ENCODE data around the gene STXBP6.

Gene STXBP6

GRCh38 chr14:24851837-24852236 is 198.1 kb downstream of the STXBP6 start:
- DNase-seq (ENCODE audit: insufficient read length) (no peak), FAIRE-seq (no peak)
- TF ChIP-seq TAF1 (IDR thresholded peaks at IDR 0.05; ENCODE audit: borderline replicate concordance, low read depth, low read length) (no peak), POLR2AphosphoS5 (IDR thresholded peaks at IDR 0.05; ENCODE audit: low read depth, low read length) (no peak), POLR2A (IDR thresholded peaks at IDR 0.05; ENCODE audit: low read depth, low read length) (no peak)

GRCh38 chr14:24851406-24851805 is 198.5 kb downstream of the STXBP6 start:
- DNase-seq (ENCODE audit: insufficient read length): no peak
- no peak for TF ChIP-seq TAF1 (IDR thresholded peaks at IDR 0.05; ENCODE audit: borderline replicate concordance, low read depth, low read length)
- no peak for TF ChIP-seq POLR2A (IDR thresholded peaks at IDR 0.05; ENCODE audit: low read depth, low read length)
- no peak for TF ChIP-seq POLR2AphosphoS5 (IDR thresholded peaks at IDR 0.05; ENCODE audit: low read depth, low read length)
- FAIRE-seq: no peak

GRCh38 chr14:24850072-24850471 is 199.9 kb downstream of the STXBP6 start:
- FAIRE-seq (no peak), DNase-seq (ENCODE audit: insufficient read length) (no peak)
- TF ChIP-seq POLR2AphosphoS5 (IDR thresholded peaks at IDR 0.05; ENCODE audit: low read depth, low read length) (no peak), TAF1 (IDR thresholded peaks at IDR 0.05; ENCODE audit: borderline replicate concordance, low read depth, low read length) (no peak), POLR2A (IDR thresholded peaks at IDR 0.05; ENCODE audit: low read depth, low read length) (no peak)

- FAIRE-seq (no peak), DNase-seq (ENCODE audit: insufficient read length) (no peak)
- TF ChIP-seq POLR2AphosphoS5 (IDR thresholded peaks at IDR 0.05; ENCODE audit: low read depth, low read length) (no peak), POLR2A (IDR thresholded peaks at IDR 0.05; ENCODE audit: low read depth, low read length) (no peak), TAF1 (IDR thresholded peaks at IDR 0.05; ENCODE audit: borderline replicate concordance, low read depth, low read length) (no peak)
These were observed 200.5 kb downstream of the STXBP6 start for GRCh38 chr14:24849471-24849870.

GRCh38 chr14:24848102-24848790 is 201.7 kb downstream of the STXBP6 start:
- FAIRE-seq: no peak
- TF ChIP-seq POLR2A (IDR thresholded peaks at IDR 0.05; ENCODE audit: low read depth, low read length): no peak
- no peak for TF ChIP-seq POLR2AphosphoS5 (IDR thresholded peaks at IDR 0.05; ENCODE audit: low read depth, low read length)
- no peak for TF ChIP-seq TAF1 (IDR thresholded peaks at IDR 0.05; ENCODE audit: borderline replicate concordance, low read depth, low read length)
- DNase-seq (ENCODE audit: insufficient read length): no peak

GRCh38 chr14:24847568-24848095 is 202.3 kb downstream of the STXBP6 start:
- FAIRE-seq (no peak), DNase-seq (ENCODE audit: insufficient read length) (no peak)
- TF ChIP-seq POLR2AphosphoS5 (IDR thresholded peaks at IDR 0.05; ENCODE audit: low read depth, low read length) (no peak), TAF1 (IDR thresholded peaks at IDR 0.05; ENCODE audit: borderline replicate concordance, low read depth, low read length) (no peak)

GRCh38 chr14:24846261-24846660 is 203.7 kb downstream of the STXBP6 start:
- TF ChIP-seq TAF1 (IDR thresholded peaks at IDR 0.05; ENCODE audit: borderline replicate concordance, low read depth, low read length): no peak
- no peak for TF ChIP-seq POLR2A (IDR thresholded peaks at IDR 0.05; ENCODE audit: low read depth, low read length)
- no peak for TF ChIP-seq POLR2AphosphoS5 (IDR thresholded peaks at IDR 0.05; ENCODE audit: low read depth, low read length)
- DNase-seq (ENCODE audit: insufficient read length): no peak
- FAIRE-seq: no peak

- TF ChIP-seq POLR2A (IDR thresholded peaks at IDR 0.05; ENCODE audit: low read depth, low read length) (no peak), POLR2AphosphoS5 (IDR thresholded peaks at IDR 0.05; ENCODE audit: low read depth, low read length) (no peak), TAF1 (IDR thresholded peaks at IDR 0.05; ENCODE audit: borderline replicate concordance, low read depth, low read length) (no peak)
- FAIRE-seq: no peak
- no peak for DNase-seq (ENCODE audit: insufficient read length)
These were observed 204.1 kb downstream of the STXBP6 start for GRCh38 chr14:24845851-24846250.

GRCh38 chr14:24844011-24844410 is 205.9 kb downstream of the STXBP6 start:
- no peak for TF ChIP-seq POLR2AphosphoS5 (IDR thresholded peaks at IDR 0.05; ENCODE audit: low read depth, low read length)
- no peak for TF ChIP-seq POLR2A (IDR thresholded peaks at IDR 0.05; ENCODE audit: low read depth, low read length)
- no peak for TF ChIP-seq TAF1 (IDR thresholded peaks at IDR 0.05; ENCODE audit: borderline replicate concordance, low read depth, low read length)
- FAIRE-seq (no peak), DNase-seq (ENCODE audit: insufficient read length) (no peak)

GRCh38 chr14:24843494-24843893 is 206.5 kb downstream of the STXBP6 start:
- DNase-seq (ENCODE audit: insufficient read length): no peak
- TF ChIP-seq POLR2AphosphoS5 (IDR thresholded peaks at IDR 0.05; ENCODE audit: low read depth, low read length) (no peak), POLR2A (IDR thresholded peaks at IDR 0.05; ENCODE audit: low read depth, low read length) (no peak), TAF1 (IDR thresholded peaks at IDR 0.05; ENCODE audit: borderline replicate concordance, low read depth, low read length) (no peak)
- FAIRE-seq: no peak

GRCh38 chr14:24840204-24840893 is 209.6 kb downstream of the STXBP6 start:
- DNase-seq (ENCODE audit: insufficient read length) (no peak), FAIRE-seq (no peak)
- TF ChIP-seq TAF1 (IDR thresholded peaks at IDR 0.05; ENCODE audit: borderline replicate concordance, low read depth, low read length) (no peak), POLR2AphosphoS5 (IDR thresholded peaks at IDR 0.05; ENCODE audit: low read depth, low read length) (no peak), POLR2A (IDR thresholded peaks at IDR 0.05; ENCODE audit: low read depth, low read length) (no peak)

All from GM12892 (cell line).